GM08714 (cell line): Measurements from ENCODE around the gene LAMB3.
"Not testable (repeated sequence)": the region's sequence is repeated elsewhere in the genome, so short reads cannot be mapped to it uniquely, and the experiment has no call there.

Source experiments
- H3K4me3 ChIP-seq: fragments of 200-500 bp; sonication (Bioruptor generic); 2 replicates; pipeline ENCODE4 v1.5.1; 2014; ENCODE audit warnings: mild to moderate bottlenecking, low read length, inconsistent platforms
- ZNF274 ChIP-seq: IDR thresholded peaks from 2 replicates; pipeline ENCODE4 v1.6.1; 2012; ENCODE audit warnings: mild to moderate bottlenecking, low read depth, low read length

LAMB3 gene

DNA sequence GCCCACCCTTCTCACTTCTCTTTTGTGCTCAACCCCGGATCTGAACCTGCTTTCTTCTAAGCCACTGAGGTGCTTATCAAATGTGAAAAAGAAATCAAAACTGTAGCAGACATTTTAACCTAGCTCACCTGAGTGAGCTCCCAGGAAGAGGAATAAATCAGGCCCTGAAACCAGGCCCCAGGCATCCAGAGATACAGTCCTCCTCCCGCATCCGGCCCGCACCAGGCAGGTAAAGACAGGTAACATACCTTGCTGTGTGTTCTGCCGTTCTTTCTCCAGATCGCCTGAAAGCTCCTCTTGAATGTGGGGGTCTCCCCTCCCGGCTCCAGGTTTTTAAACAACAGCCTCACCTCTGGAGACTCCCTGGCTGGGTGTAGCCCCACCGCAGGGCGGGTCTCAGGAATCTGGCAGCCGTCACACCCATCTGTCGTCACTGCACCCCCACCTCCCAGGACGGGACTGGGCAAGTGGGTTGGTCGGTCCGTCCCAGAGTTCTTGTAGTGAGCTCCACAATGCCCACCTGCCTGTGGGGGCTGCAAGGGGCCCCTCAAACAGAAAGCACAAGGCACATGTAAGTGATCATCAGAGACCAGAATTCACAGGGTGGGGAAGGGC, at the start of gene LAMB3:
LAMB3 (minus strand) TSS at position 305 of the 615 bp plus-strand sequence. CDS start 1,481 bp downstream, outside the sequence.
- no peak within 1 kb of the TSS for H3K4me3 ChIP-seq
- no peak for TF ChIP-seq ZNF274

DNA sequence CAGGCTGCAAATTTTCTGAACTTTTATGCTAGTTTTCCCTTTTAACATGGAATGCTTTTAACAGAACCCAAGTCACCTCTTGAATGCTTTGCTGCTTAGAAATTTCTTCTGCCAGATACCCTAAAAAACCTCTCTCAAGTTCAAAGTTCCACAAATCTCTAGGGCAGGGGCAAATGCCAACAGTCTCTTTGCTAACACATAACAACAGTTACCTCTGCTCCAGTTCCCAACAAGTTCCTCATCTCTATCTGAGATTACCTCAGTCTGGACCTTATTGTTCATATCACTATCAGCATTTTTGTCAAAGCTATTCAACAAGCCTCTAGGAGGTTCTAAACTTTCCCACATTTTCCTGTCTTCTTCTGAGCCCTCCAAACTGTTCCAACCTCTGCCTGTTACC, 48.5 kb upstream of the LAMB3 start:
- not testable (repeated sequence) for H3K4me3 ChIP-seq

GRCh38 chr1:209697126-209697525, 44.9 kb upstream of the LAMB3 start:
- TF ChIP-seq ZNF274 = no peak
- H3K4me3 ChIP-seq = no peak overlapping the region

DNA sequence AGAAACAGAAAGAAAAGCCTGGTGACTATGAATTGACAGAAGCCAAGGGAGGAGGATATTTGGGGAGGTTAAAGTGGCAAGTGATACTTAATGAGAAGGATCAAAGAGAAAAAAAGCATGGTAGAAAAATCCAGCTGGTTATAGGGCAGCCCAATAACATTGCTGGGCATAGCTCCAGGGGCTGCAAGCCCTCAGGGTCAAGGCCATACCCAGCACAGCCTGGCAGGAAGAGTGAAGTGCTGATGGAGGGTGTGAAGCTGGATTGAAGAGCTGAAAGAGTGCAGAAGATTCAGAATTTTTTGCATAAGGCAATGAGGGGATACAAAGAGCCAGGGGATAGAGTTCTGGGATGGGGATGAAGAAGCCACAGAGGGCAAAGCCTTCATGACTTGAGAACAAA, 44.4 kb upstream of the LAMB3 start:
- H3K4me3 ChIP-seq = no peak overlapping the region
- TF ChIP-seq ZNF274 = no peak

- H3K4me3 ChIP-seq = no peak overlapping the region
- no peak for TF ChIP-seq ZNF274
Observed at GRCh38 chr1:209692745-209693504, 40.7 kb upstream of the LAMB3 start.

DNA sequence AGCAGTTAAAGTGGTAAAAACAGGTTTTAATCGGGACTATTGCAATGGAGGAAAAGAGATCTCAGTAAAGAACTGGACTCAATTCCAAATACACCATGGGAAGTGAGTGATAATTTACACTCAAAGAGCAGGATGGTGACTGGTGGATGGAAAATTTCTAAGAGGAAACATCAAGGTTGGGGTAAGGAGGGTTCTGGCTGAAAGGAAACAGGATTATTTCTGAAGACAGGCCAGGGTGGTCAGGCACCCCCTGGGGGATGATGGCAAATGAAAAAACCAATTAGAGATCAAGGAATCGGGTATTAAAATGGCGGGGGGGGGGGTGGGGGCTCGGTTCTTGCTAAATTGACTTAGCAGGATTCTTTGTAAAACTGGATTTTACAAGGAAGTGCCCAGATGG, 40.1 kb upstream of the LAMB3 start:
- no peak for TF ChIP-seq ZNF274
- H3K4me3 ChIP-seq = no peak overlapping the region

- TF ChIP-seq ZNF274 = no peak
- H3K4me3 ChIP-seq = no peak overlapping the region
Observed at GRCh38 chr1:209691237-209691636, 39.0 kb upstream of the LAMB3 start.

- TF ChIP-seq ZNF274 = no peak
- no peak overlapping the region for H3K4me3 ChIP-seq
Observed at GRCh38 chr1:209689477-209689876, 37.3 kb upstream of the LAMB3 start.

- no peak overlapping the region for H3K4me3 ChIP-seq
- TF ChIP-seq ZNF274 = no peak
Observed at GRCh38 chr1:209688746-209689234, 36.6 kb upstream of the LAMB3 start.

DNA sequence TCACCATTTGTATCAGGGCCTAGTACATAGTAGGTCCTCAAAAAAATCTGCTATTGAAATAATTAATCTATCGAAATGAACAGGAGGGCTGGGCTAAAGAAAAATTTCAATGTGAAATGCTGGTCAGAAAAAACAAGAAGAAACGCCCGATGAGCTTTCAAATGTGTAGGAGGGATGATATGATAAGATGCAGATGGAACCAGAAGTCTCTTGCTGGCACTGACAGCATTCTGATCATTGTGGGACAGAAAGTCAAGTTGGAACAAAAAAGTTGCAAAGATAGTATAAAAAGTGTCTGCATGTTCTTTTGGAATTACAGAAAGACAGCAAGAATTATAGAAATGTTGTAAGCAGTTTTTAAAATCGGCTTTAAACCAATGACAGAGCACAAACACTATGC, 34.1 kb upstream of the LAMB3 start:
- H3K4me3 ChIP-seq = no peak overlapping the region
- no peak for TF ChIP-seq ZNF274

GRCh38 chr1:209685821-209686220, 33.6 kb upstream of the LAMB3 start:
- no peak overlapping the region for H3K4me3 ChIP-seq
- TF ChIP-seq ZNF274 = no peak

DNA sequence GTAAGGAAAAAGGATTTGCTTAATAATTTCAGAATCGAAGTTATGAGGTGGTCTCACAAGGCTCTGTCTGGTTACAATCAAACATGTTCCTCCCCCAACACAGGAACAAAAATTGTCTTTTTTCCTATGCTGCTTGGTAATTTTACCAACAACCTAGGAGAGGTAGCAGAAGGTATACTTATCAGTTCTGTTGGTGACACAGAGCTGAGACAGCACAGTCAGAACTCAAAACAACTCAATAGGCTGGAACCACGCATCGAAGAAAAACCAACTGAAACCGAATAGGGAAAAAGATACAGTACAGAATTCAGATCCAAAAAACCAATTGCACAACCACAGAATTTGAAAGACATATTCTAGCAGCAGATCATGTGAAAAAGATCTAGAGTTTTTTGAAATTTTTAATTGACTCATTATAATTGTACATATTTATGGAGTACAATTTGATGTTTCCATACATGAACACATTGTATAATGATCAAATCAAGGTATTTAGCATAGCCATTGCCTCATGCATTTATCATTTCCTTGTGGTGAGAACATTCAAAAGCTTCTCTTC, 26.8 kb upstream of the LAMB3 start:
- no peak overlapping the region for H3K4me3 ChIP-seq
- no peak for TF ChIP-seq ZNF274

DNA sequence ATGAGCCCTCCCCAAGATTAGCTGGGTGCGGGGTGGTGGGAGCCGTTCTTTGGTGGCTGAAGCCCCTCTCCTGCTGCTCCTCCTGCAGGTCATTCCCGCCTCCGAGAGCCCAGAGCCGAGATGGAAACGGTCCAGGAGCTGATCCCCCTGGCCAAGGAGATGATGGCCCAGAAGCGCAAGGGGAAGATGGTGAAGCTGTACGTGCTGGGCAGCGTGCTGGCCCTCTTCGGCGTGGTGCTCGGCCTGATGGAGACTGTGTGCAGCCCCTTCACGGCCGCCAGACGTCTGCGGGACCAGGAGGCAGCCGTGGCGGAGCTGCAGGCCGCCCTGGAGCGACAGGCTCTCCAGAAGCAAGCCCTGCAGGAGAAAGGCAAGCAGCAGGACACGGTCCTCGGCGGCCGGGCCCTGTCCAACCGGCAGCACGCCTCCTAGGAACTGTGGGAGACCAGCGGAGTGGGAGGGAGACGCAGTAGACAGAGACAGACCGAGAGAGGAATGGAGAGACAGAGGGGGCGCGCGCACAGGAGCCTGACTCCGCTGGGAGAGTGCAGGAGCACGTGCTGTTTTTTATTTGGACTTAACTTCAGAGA, 23.4 kb upstream of the LAMB3 start:
- no peak for TF ChIP-seq ZNF274
- H3K4me3 ChIP-seq = peak overlapping the region; percentile 5; the same call in 1 of the 2 replicates

- H3K4me3 ChIP-seq = peak within 1 kb of the TSS; percentile 5; the same call in 1 of the 2 replicates
- no peak for TF ChIP-seq ZNF274
Observed at GRCh38 chr1:209674957-209675564, 22.8 kb upstream of the LAMB3 start, which contains the start of gene G0S2. TSS of gene G0S2 (plus strand) at chr1:209675412. CDS start at chr1:209675685, 273 bp downstream.
